Activated naive CD8-positive, alpha-beta T cell treated with anti-CD3 and anti-CD28 coated beads, Interleukin-2, amount 50 U/mL, for 16 hours (primary cell): ENCODE data around the gene TOMM20.

Experiments used
- DNase-seq: peaks from one replicate; pipeline ENCODE4 v3.0.0-alpha.2; 2020; ENCODE audit warnings: low read depth, low spot score

TOMM20 gene

DNA sequence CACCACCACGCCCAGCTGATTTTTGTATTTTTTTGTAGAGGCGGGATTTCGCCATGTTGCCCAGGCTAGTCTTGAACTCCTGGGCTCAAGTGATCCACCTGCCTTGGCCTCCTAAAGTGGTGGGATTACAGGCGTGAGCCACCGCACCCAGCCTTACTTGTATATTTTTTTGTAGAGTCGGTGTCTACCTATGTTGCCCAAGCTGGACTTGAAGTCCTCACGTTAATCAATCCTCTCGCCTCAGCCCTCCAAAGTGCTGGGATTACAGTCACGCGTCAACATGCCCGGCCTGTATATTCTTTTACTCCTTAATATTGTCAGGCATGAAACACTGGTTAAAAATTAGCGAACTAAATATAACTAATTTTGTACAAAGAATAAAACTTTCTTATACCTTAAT lies 5.5 kb upstream of the TOMM20 start:
- no peak for DNase-seq

DNA sequence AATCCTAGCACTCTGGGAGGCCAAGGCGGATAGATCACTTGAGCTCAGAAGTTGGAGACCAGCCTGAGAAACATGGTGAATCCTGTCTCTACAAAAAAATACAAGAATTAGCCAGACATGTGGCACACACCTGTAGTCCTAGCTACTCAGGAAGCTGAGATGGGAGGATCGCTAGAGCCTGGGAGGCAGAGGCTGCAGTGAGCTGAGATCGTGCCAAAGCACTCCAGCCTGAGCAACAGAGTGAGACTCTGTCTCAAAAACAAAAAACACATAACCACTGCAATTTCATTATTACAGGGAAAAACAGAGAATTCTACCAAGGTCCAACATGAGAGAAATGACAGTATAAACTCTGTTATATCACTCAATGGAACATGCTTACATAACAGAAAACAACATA lies 4.4 kb upstream of the TOMM20 start:
- no peak for DNase-seq

DNA sequence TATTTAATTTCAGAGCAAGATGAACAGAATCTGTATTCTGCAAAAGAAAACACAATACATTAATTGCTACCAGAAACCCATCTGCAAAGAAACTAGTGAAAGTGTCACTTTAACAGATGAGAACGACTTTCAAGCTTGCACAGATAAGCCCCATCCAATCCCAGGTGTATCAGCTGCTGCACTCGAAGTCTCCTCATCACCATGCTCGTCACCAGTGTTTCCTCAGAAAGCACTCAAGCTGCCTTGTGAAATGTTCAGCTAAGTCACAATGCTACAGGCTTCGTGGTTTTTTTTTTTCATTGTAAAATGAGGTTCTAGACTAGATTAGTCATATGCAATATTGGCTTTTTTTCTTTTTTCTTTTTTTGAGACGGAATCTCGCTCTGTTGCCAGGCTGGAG lies 3.3 kb upstream of the TOMM20 start:
- no peak for DNase-seq

DNA sequence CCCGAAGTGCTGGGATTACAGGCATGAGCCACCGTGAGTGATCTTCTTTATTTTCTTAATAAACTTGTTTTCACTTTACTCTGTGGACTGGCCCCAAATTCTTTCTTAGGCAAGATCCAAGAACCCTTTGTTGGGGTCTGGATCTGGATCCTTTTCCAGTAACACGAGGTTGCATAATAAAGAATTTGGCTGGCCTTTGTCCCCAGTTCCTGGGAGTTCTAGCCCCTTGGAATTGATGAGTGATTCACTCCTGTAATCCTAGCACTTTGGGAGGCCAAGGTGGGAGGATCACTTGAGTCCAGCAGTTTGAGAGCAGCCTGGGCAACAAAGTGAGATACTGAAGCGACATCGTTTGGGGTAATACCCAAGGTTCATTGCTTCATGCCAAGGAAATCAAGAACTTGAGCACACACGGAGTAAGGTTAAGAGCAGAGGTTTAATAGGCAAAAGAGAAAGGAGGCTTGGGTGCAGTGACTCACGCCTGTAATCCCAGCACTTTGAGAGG lies 2.2 kb upstream of the TOMM20 start:
- DNase-seq: no peak

DNA sequence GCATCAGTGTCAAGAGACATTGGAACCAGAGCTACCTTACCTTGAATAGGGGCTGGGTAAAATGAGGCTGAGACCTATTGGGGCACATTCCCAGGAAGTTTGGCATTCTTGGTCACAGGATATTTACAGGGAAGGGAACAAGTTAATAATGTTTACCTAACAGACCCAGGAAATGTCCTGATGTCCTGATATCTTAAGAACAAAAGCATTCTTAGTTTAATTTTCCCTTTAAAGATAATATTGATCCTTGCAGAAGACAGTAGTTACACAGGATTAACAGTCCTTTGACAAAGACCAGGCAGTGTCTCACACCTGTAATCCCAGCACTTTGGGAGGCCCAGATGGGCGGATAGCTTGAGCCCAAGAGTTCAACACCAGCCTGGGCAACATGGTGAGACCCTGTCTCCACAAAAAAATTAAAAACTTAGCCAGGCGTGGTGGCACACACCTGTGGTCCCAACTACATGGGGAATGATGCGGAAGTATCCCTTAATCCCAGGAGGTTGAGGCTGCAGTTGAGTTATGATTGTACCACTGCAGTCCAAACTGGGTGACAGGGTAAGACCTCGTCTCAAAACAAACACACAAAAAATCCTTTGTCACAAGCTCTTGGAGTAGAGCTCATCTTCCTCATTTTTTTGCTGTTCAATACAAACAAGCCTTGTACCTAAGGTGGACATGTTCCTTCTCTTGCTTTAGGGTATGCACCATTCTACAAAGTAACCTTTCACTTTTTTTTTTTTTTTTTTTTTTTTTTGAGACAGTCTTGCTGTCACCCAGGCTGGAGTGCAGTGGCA lies 1.3 kb upstream of the TOMM20 start:
- DNase-seq: no peak

DNA sequence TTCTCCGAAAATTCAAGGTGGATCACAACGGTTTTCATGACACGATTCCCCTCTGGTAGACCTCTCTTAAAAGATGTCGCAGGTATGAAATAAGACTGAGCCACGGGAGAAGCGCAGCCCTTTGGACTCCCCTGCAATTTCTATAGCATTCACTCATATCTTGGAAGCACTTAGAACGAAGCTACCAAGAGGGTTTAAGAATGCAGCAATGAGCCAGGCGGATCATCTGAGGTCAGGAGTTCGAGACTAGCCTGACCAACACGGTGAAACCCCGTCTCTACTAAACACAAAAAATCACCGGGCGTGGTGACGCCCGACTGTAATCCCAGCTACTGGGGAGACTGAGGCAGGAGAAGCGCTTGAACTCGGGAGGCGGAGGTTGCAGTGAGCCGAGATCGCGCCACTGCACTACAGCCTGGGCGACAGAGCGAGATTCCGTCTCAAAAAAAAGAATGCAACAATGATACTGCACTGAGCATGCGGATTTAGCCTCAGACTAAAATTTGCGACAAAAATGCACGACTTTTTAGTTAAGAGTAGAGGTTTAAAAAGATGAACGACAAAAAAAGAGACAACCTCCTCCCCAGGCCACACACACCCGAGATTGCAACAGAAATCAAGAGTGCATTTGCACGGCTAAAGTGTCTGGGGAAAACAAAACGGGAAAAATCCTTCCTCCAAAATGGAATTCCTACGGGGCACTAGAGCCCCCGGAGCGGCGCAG lies 743 bp downstream of the TOMM20 start:
- DNase-seq: no peak

DNA sequence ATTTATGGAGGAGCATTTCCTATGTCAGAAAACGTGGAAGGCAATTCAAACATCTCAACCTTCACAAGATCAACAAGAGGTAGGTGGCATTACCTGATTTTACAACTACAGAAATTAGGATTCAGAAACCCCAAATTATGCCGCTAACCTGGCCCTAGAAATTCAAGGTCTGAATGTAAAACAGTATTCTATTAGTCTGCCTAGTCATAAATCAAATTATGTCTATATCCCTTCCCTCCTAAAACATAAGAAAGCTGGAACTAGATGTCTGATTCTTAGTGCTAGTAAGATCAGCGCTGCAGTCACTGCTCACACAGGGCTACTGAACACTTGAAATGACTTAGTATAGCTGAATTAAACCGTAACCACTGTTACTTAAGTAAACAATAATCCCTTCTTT lies 1.4 kb downstream of the TOMM20 start:
- no peak for DNase-seq

DNA sequence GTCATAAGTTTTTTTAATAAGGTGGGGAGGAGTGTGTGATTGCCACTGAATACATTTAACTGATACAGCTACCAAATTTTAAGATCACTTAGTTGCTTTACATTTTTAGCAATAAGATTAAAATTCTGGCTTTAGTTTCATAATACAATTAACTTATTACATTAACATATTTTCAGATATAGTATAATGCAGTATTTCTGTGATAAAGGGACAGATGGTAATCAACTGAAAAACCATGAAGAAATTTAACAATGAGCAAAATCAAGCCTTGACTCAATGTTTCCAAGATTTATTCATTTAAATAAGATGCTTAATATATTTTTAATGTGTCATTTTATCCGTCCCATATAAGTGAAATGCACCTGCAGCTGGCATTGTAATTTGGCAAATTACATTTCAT lies 4.0 kb downstream of the TOMM20 start:
- no peak for DNase-seq

DNA sequence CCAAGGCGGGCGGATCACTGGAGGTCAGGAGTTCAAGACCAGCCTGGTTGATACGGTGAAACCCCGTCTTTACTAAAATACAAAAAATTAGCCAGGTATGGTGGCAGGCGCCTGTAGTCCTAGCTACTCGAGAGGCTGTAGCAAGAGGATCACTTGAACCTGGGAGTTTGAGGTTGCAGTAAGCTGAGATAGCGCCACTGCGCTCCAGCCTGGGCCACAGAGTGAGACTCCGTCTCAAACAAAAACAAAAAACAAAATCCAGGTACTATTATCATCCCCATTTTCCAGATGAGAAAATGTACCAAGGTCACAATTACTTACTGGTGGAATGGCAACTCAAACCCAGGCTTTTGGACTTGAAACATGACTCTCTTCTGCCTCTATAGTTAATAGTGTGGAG lies 4.5 kb downstream of the TOMM20 start:
- DNase-seq: no peak

DNA sequence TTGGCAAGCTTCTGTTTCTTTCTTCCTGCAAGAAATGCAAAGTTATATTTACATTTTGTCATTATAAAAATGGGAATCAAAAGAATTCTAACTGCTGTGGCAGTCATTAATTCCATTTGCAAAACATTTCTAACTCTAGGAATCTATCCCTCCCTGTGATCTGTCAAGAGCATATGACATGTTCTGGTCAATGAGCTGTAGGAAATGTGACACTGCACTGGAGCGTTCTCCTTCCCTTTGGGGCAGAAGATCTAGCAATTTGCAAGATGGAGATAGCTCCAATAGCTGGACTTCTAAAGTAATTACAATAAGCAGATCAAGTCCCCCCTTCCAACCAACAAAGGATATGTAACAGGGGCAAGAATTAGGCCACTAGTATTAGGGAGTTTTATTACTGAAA lies 6.3 kb downstream of the TOMM20 start:
- DNase-seq: no peak

DNA sequence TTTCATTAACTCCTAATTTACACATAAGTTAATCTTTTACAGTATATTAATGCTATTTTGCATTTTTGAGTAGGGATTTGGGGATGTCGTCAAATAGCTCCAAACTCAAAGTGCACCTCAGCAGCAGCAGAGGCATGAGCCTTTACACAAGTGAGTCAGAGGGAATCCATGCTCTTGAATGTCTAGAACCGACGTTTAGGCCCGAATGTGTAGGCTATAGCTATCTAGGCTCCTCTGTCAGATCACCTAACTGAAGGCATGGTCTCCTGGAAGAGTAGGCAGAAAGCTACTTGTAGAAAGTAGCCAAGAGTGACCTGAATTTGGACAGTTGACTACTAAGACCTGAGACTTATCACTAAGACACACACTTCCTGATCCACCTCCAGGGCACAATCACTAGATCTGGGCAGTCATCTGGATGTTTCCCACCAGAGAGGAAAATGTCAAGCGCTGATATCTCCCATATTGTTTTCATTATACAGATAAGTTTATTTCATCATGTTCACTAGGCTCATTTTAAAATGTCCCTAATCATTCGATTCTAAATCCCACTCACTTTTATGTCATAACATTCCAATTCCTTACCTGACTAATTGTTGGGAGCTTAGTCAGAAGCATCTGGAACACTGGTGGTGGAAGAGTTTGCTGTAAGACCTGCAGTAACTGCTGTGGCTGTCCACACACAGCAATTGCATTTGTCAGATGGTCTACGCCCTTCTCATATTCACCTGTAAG lies 15.3 kb downstream of the TOMM20 start:
- no peak for DNase-seq

DNA sequence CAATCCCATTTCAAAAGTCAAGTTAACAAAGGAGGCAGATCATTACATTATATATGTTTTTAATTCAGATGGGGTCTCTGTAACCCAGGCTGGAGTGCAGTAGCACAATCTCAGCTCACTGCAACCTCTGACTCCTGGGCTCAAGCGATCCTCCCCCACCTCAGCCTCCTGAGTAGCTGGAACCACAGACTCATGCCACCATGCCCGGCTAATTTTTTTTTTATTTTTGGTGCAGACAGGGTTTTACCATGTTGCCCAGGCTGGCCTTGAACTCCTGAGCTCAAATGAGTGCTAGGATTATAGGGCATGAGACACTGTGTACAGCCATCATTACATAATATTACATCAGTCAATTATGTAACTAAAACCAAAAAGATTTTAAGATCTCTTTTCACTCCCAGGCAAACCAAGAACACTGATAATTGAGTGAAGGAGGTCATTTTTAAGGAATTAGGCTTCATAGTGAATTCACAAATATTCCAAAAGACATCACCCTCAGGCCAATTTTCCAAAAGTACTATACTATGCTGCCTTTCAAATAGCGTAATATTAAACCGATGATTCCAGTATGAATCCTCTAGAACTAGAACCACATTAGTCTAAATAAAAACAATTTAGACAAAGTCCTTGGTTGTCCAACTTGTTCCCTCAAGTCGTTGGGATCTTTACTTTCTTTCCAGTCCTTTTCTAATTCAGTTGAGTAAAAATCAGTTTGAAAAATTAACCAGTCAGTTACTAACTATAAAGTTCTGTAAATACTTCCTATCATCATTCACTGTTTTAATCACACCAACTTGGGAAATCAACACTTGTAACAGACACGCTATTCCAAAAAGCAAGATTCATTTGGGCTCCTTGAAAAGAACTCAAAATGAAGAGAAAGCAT lies 16.1 kb downstream of the TOMM20 start:
- DNase-seq: no peak

DNA sequence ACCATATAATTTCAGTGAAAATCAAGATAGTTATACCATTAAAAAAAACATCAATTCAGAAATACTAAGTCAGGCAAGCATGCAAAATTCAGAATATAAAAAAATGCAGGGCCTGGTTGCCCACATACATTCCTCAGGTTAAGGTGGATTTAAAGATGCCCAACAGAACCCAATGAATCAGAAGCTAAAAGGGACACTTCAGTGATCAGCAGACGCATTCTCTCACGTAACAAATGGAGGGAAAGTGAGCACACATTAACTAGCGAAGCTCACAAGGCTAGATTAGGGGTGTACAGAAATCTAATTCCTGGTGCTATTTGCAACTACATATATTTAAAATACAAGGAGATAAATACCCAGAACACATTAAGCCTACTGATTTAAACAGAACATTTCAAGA lies 17.5 kb downstream of the TOMM20 start:
- DNase-seq: no peak

DNA sequence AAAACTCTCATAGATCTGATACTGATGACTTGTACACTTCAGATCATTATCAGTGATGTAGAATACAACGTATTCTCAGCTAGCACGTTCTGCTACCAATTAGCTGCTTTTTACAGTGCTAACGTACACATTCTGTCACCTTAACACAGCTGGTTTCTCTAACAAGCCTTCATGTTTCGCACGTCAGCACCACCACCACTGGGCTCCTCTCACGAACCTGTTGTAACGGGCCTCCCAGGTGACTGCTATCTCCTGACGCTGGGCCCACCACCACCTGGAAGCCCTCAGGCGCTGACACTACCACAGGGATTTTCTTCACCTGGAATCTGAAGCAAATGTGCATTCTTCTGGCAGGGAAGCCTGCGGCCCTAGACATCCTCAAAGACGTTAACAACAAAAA lies 19.8 kb downstream of the TOMM20 start:
- no peak for DNase-seq

DNA sequence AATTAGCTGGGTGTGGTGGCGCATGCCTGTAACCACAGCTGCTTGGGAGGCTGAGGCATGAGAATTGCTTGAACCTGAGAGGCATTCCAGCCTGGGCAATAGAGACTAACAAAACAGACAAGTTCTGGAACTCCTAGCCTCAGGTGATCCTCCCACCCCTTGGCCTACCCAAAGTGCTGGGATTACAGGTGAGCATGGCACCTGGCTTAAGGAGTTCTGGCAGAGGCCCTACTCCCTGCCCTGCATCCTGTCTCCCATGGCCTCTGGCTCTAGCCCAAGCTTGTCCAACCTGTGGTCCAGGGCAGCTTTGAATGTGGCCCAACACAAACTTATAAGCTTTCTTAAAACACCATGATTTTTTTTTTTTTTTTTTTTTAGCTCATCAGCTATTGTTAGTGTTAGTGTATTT lies 20.4 kb downstream of the TOMM20 start:
- no peak for DNase-seq

DNA sequence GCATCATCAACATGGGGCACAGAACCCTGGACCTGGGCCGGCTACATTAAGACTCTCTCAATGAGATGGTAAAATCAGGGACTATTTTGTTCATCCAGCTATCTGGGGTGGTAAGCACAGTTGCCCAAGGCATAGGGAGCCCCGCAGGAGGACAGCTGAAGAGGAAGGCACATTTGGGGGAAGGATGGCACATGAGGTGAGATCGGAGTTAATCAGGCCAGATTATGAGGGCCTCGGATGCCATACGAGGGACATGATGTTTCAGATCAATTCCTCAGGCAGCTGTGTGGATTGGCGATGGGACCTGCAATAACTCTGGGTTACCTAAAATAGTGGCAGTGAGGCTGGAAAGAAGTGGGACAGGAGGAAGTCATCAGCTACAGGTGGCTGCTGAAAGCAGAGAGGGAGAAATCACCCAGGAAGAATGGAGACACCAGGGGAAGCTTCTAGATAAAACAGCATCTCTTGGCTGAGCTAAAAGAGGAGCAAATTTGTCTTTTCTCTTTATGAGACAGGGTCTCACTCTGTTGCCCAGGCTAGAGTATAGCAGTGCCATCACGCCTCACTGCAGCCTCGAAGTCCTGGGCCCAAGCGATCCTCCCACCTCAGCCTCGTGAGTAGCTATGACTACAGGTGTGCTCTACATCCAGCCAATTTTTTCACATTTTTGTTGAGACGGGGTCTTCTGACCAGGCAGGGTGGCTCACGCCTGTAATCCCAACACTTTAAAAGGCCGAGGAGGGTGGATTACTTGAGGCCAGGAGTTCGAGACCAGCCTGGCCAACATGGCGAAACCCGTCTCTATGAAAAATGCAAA lies 21.1 kb downstream of the TOMM20 start:
- no peak for DNase-seq

DNA sequence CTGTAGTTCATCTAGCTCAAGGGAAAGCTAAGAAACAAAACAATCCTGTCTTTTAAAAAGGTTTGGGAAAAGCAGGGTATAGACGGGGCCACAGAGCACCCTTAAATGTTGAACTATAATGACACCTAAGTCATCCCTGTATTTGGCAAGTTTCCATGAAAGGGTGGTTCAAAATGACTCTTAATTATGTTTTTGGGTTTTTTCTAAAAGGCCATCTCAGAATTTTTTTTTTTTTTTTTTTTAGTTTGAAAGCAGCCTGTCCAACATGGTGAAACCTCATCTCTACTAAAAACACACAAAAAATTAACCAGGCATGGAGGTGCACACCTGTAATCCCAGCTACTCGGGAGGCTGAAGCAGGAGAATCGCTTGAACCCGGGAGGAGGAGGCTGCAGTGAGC lies 22.2 kb downstream of the TOMM20 start:
- DNase-seq: no peak

DNA sequence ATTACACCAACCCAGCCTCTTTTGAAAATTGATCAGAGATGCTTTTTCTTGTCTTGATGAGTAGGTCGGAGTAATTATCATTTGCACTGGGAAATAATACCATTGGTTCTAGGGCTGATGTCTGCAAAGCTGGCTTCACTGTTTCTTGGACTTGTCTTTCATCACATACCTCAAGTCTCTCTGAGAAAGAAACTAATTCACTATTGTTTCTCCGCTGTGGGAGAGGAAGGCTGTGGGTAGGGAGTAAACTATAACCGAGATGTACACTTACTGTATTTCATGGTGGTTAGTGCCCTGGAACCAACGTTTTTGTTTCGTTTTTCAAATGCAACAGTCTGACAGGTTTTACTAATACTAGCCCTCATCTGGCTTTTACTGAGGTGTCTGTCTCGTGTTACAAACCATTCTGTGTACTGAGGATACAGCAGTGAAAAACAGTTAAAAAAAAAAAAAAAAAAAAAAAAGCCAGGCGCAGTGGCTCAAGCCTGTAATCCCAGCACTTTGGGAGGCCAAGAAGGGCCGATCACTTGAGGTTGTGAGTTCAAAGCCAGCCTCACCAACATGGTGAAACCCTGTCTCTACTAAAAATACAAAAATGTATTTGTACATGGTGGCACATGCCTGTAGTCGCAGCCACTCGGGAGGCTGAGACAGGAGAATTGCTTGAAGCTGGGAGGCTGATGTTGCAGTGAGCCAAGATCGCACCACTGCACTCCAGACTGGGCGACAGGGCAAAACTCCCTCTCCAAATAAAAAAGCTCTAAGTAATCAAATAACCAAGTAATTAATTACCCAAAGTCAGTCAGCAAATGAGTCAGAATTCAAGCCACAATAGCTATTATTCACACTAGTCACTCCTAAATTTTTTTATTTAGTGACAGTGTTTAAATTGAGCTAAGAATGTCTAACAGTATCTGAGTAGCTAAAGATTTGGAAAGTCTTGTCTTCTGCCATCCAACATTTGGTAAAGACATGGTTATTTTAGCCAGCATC lies 23.3 kb downstream of the TOMM20 start:
- DNase-seq: no peak

DNA sequence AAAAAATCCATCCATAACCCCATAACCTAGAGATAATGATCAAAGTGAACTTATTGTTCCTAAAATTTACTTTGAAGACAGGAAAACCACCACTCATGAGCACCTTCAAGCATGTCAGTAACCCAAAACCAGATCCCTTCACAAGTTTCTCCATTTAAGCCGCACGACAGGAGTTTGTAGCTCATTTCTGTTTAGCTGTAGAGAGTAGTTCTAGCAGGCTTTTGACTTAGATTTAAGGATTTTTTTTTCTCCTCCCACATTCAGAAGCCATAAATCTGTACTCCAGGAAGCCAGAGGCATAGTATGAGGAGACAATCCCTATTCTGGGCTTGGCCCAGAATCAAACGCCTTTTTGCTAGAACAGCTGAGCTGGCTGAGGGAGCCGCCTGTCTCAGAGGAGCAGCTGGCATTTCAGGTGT lies 25.6 kb downstream of the TOMM20 start:
- no peak for DNase-seq

DNA sequence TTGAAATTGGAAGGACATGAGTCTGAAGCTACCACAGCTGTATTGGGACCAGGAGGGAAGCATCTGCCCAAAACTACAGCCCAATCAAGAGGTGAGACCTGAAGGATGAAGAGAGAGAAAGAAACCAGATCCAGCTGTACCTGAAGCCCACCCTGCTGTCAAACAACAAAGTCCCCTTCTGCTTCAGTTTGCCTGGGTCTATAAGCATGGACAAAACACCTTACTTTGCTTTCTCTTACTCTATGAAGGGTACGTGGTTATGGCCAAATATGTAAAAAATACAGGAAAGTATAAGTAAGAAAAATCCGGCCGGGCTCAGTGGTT lies 26.4 kb downstream of the TOMM20 start:
- DNase-seq: no peak
